Mesenchymal stem cell (in vitro differentiated cells and primary cell): ENCODE data around the gene RLN2.

Experiments used
- DNase-seq: peaks from one replicate; pipeline ENCODE4 v3.0.0-alpha.2; 2013
- H2AFZ ChIP-seq: one replicate; pipeline ENCODE4 v1.6.1; 2013; ENCODE audit warnings: low read depth, mild to moderate bottlenecking, control low read depth, inconsistent platforms, low read length, moderate library complexity
- H2AK5ac ChIP-seq: 2 replicates; pipeline ENCODE4 v1.6.1; 2013; ENCODE audit warnings: low read length, moderate library complexity, mild to moderate bottlenecking, inconsistent platforms; ENCODE audit not compliant: severe bottlenecking
- H2BK120ac ChIP-seq: one replicate; pipeline ENCODE4 v1.6.1; 2013; ENCODE audit warnings: low read depth, mild to moderate bottlenecking, inconsistent platforms, low read length, moderate library complexity
- H2BK12ac ChIP-seq, 2 experiments: one replicate each; pipeline ENCODE4 v1.6.1; 2013; ENCODE audit warnings: inconsistent platforms in 2 of 2, low read length in 2 of 2, mild to moderate bottlenecking in 2 of 2, moderate library complexity in 2 of 2, control low read depth in 1 of 2
- H2BK15ac ChIP-seq: one replicate; pipeline ENCODE4 v1.6.1; 2013; ENCODE audit warnings: mild to moderate bottlenecking, low read depth, inconsistent platforms; ENCODE audit not compliant: poor library complexity, severe bottlenecking
- H2BK5ac ChIP-seq: 2 replicates; pipeline ENCODE4 v1.6.1; 2013; ENCODE audit warnings: low read depth, mild to moderate bottlenecking, low read length, control low read depth, inconsistent platforms; ENCODE audit not compliant: poor library complexity, severe bottlenecking
- H3K14ac ChIP-seq, 2 experiments: one replicate each; pipeline ENCODE4 v1.6.1; 2013; ENCODE audit warnings: inconsistent platforms in 2 of 2, low read length in 2 of 2, control low read depth in 1 of 2, mild to moderate bottlenecking in 1 of 2, moderate library complexity in 1 of 2
- H3K18ac ChIP-seq, 2 experiments: one replicate each; pipeline ENCODE4 v1.6.1; 2013; ENCODE audit warnings: inconsistent platforms in 2 of 2, low read length in 2 of 2, control low read depth in 1 of 2, low read depth in 1 of 2, mild to moderate bottlenecking in 1 of 2
- H3K23ac ChIP-seq, 2 experiments: one replicate each; pipeline ENCODE4 v1.6.1; 2013; ENCODE audit warnings: inconsistent platforms in 2 of 2, low read length in 2 of 2, mild to moderate bottlenecking in 2 of 2, moderate library complexity in 2 of 2, control low read depth in 1 of 2
- H3K27ac ChIP-seq: 2 replicates; pipeline ENCODE4 v1.5.1; 2013; ENCODE audit warnings: mild to moderate bottlenecking, moderate library complexity, low read length, control low read depth, inconsistent platforms; ENCODE audit not compliant: poor library complexity, severe bottlenecking
- H3K27me3 ChIP-seq, 2 experiments: 2 replicates each; pipeline versions ENCODE4 v1.6.1 to v1.7.0; 2013; ENCODE audit warnings: low read length in 2 of 2, mild to moderate bottlenecking in 2 of 2, moderate library complexity in 2 of 2, control low read depth in 1 of 2, inconsistent platforms in 1 of 2; ENCODE audit not compliant: control insufficient read depth in 1 of 2, insufficient read depth in 1 of 2
- H3K36me3 ChIP-seq, 2 experiments: 2 replicates each; pipeline versions ENCODE4 v1.6.1 to v1.7.0; 2013; ENCODE audit warnings: low read length in 2 of 2, control low read depth in 1 of 2, inconsistent platforms in 1 of 2, low read depth in 1 of 2, mild to moderate bottlenecking in 1 of 2; ENCODE audit not compliant: insufficient read depth in 2 of 2, control insufficient read depth in 1 of 2
- H3K4ac ChIP-seq, 2 experiments: one replicate each; pipeline ENCODE4 v1.6.1; 2013; ENCODE audit warnings: inconsistent platforms in 2 of 2, low read length in 2 of 2, mild to moderate bottlenecking in 2 of 2, moderate library complexity in 2 of 2, control low read depth in 1 of 2, low read depth in 1 of 2
- H3K4me1 ChIP-seq: 2 replicates; pipeline ENCODE4 v1.6.1; 2013; ENCODE audit warnings: low read depth, low read length, control low read depth; ENCODE audit not compliant: control insufficient read depth, insufficient read depth
- H3K4me2 ChIP-seq: 2 replicates; pipeline ENCODE4 v1.6.1; 2013; ENCODE audit warnings: low read length, mild to moderate bottlenecking, inconsistent platforms; ENCODE audit not compliant: poor library complexity, severe bottlenecking
- H3K4me3 ChIP-seq, 2 experiments: 2 replicates each; pipeline versions ENCODE4 v1.5.1 to v1.7.0; 2013; ENCODE audit warnings: low read length in 2 of 2, mild to moderate bottlenecking in 2 of 2, control low read depth in 1 of 2, low read depth in 1 of 2; ENCODE audit not compliant: insufficient read depth in 1 of 2
- H3K79me1 ChIP-seq: replicated peaks from 2 replicates; pipeline ENCODE4 v1.6.1; 2013; ENCODE audit warnings: mild to moderate bottlenecking, control low read depth, low read length, inconsistent platforms; ENCODE audit not compliant: poor library complexity, severe bottlenecking
- H3K9ac ChIP-seq: 2 replicates; pipeline ENCODE4 v1.7.0; 2013; ENCODE audit warnings: mild to moderate bottlenecking, low read length, moderate library complexity
- H3K9me3 ChIP-seq: 2 replicates; pipeline ENCODE4 v1.7.0; 2013; ENCODE audit warnings: mild to moderate bottlenecking, low read length; ENCODE audit not compliant: control insufficient read depth
- H4K8ac ChIP-seq: one replicate; pipeline ENCODE4 v1.6.1; 2013; ENCODE audit warnings: inconsistent platforms, mild to moderate bottlenecking, low read length, moderate library complexity
- H4K91ac ChIP-seq: one replicate; pipeline ENCODE4 v1.6.1; 2013; ENCODE audit warnings: mild to moderate bottlenecking, low read length, inconsistent platforms
- WGBS: methylation state at CpG from one replicate; pipeline ENCODE4 v1.1.7; 2013; ENCODE audit warnings: mixed read lengths; 5-methylcytosine and 5-hydroxymethylcytosine counted together

RLN2 gene

DNA sequence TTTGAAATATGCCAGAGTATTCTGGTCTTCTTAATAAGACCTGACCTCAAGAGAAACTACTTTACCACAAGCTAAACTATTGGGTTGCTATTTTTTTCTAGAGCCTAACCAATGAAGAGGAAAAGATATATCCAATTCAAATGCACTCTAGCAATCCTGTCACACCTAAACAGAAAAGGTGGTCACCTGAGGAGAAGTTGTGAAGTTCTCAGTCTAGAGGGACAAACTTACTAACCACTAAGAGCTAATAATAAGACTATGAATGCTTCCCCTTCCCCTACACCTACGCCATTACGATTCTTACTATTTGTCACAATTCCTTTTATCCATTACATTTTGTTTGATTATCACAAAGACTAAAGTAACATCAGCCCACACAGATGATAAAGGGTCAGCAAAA, 29.7 kb downstream of the RLN2 start:
- Histone ChIP-seq H2BK15ac (no peak overlapping the region), H4K8ac (no peak overlapping the region), H3K4me2 (no peak overlapping the region), H4K91ac (no peak overlapping the region), H3K14ac (no peak overlapping the region), H3K79me1 (no peaks in the 10 kb centered on the region), H2BK12ac (no peak overlapping the region), H3K9me3 (no peaks in the 10 kb centered on the region), H3K36me3 (no peaks in the 10 kb centered on the region), H2BK120ac (no peak overlapping the region), H3K23ac (no peak overlapping the region), H3K4me3 (no peak overlapping the region), H3K27me3 (no peaks in the 10 kb centered on the region), H2AFZ (no peak overlapping the region), H3K4me1 (no peaks in the 10 kb centered on the region), H3K9ac (no peak overlapping the region), H2BK5ac (no peak overlapping the region), H2AK5ac (no peak overlapping the region), H3K27ac (no peak overlapping the region), H3K18ac (no peak overlapping the region), H3K4ac (no peak overlapping the region)
- 88% methylated on average over 2 of the region's 2 CpGs for WGBS
- no peak for DNase-seq

DNA sequence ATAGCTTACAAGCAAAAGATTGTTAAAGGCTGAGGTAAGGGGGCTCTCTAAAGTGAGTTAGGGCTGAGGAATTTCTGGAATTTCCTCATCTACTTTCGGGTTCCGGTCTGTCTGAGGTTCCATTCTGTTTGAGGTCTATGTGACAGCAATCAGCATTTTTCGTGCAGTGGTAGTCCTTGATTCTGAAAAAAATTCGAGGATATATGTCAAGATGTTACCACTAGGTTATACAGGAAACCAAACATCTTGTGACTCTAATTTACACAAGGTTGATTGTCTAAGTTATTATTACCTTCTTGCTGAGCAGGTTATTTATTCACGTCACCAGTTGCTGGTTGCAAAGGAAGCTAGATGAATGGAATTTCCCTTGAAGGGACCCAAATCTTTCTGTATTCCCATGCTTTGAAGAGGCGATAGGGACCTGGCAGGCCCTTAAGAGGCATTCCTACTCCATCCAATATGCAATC, 35.2 kb downstream of the RLN2 start:
- no peak overlapping the region for H2BK15ac ChIP-seq
- H3K23ac ChIP-seq, result no peak overlapping the region
- WGBS, result 7% methylated on average over 4 of the region's 6 CpGs

DNA sequence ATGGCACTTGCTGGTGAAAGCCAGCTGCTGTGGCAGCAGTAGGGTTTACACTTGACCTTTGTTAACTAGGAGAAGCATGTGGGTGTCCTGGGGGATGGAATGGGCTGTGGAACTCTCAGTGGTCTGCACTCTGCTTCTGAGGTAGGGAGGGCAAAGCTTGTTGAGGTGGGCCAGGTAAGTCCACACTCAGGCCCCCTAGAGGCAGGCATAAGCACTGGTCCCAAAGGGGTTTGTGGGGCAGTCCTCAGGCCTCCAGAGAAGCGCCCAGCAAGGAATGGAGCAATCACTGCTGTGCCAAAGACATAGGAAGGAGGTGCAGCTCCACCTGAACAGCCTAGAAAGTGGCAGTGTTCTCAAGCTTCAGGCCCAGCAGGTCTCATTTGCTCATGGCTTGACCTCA, 38.6 kb downstream of the RLN2 start:
- H2BK15ac ChIP-seq, result no peak overlapping the region
- H3K14ac ChIP-seq, result no peak overlapping the region
- H2BK120ac ChIP-seq, result no peak overlapping the region
- H2AK5ac ChIP-seq, result no peak overlapping the region
- DNase-seq, result no peak
- H3K9me3 ChIP-seq, result no peaks in the 10 kb centered on the region
- no peak overlapping the region for H3K4me3 ChIP-seq
- H3K36me3 ChIP-seq, result no peaks in the 10 kb centered on the region
- H3K4ac ChIP-seq, result no peak overlapping the region
- no peaks in the 10 kb centered on the region for H3K79me1 ChIP-seq
- H3K27ac ChIP-seq, result no peak overlapping the region
- H3K9ac ChIP-seq, result no peak overlapping the region
- peaks cover 3% of the 10 kb centered on the region for H3K4me1 ChIP-seq
- no peak overlapping the region for H2AFZ ChIP-seq
- no peak overlapping the region for H3K4me2 ChIP-seq
- H3K18ac ChIP-seq, result no peak overlapping the region
- H2BK5ac ChIP-seq, result no peak overlapping the region
- 53% methylated on average over 1 of the region's 1 CpG for WGBS
- no peak overlapping the region for H4K91ac ChIP-seq
- no peaks in the 10 kb centered on the region for H3K27me3 ChIP-seq
- no peak overlapping the region for H4K8ac ChIP-seq
- no peak overlapping the region for H2BK12ac ChIP-seq
- H3K23ac ChIP-seq, result no peak overlapping the region

More for the DNA sequence above, 35.2 kb downstream of the RLN2 start:
- peak; percentile 54 for DNase-seq
- H2BK12ac ChIP-seq, result no peak overlapping the region
- H3K4me1 ChIP-seq, result peaks cover 3% of the 10 kb centered on the region
- H2BK120ac ChIP-seq, result no peak overlapping the region
- H3K18ac ChIP-seq, result no peak overlapping the region
- H3K9me3 ChIP-seq, result no peaks in the 10 kb centered on the region
- no peak overlapping the region for H4K8ac ChIP-seq
- H2AK5ac ChIP-seq, result no peak overlapping the region
- H3K4ac ChIP-seq, result no peak overlapping the region
- H3K4me2 ChIP-seq, result peak overlapping the region; percentile 23
- no peak overlapping the region for H3K9ac ChIP-seq
- H3K4me3 ChIP-seq, result no peak overlapping the region
- H2BK5ac ChIP-seq, result no peak overlapping the region
- peak overlapping the region; percentile 91 for H3K27ac ChIP-seq
- H3K27me3 ChIP-seq, result no peaks in the 10 kb centered on the region
- H4K91ac ChIP-seq, result no peak overlapping the region
- no peak overlapping the region for H2AFZ ChIP-seq
- H3K36me3 ChIP-seq, result no peaks in the 10 kb centered on the region
- H3K79me1 ChIP-seq, result no peaks in the 10 kb centered on the region
- H3K14ac ChIP-seq, result no peak overlapping the region

DNA sequence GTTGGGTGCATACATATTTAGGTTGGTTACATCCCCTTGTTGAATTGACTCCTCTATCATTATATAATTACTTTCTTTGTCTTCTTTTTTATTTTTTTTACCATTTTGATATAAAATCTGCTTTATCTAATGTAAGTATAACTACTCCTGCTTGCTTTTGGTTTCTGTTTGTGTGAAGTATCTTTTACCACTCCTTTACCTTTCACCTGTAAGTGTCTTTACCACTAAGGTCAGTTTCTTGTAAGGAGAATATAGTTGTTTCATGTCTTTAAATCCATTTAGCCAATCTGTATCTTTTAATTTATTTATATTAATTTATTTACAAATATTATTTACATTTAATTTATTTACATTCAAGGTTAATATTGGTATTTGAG, 40.3 kb downstream of the RLN2 start:
- Histone ChIP-seq H3K18ac (no peak overlapping the region), H3K27me3 (no peaks in the 10 kb centered on the region), H3K4me3 (no peak overlapping the region), H4K8ac (no peak overlapping the region), H3K4me1 (peaks cover 3% of the 10 kb centered on the region), H2BK12ac (no peak overlapping the region), H3K36me3 (no peaks in the 10 kb centered on the region), H3K79me1 (no peaks in the 10 kb centered on the region), H3K27ac (no peak overlapping the region), H3K9me3 (peaks cover 5% of the 10 kb centered on the region), H2AFZ (no peak overlapping the region), H3K4ac (no peak overlapping the region), H3K4me2 (no peak overlapping the region), H2BK120ac (no peak overlapping the region), H2AK5ac (no peak overlapping the region), H3K14ac (no peak overlapping the region), H2BK5ac (no peak overlapping the region), H2BK15ac (no peak overlapping the region), H3K9ac (no peak overlapping the region), H4K91ac (no peak overlapping the region), H3K23ac (no peak overlapping the region)
- DNase-seq, result no peak
